ENCODE measurements around the gene ATP6V1B1.

ATP6V1B1 gene

DNA sequence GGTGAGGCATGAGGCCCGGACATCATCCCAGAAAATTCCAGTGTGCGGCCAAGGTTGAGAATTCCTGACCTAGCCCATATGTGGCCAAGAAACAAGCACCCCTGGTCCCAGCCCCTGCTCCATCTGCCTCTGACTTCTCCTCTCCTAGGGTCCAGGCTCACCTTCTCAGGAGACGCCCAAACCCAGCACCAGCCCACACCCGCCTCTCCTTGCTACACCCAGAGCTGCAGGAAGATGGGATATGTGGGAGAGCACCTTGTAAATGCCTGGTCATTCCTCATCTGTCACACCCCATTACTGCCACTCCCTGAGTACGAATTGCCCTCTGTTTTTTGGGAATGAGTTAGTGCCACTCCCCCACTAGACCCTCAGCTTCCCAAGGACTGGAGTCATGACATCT, 7.3 kb upstream of the ATP6V1B1 start:
- Histone ChIP-seq H3K27ac (ENCODE audit: low read length) (no peak overlapping the region), H3K4me3 (ENCODE audit: low read length in 2 of 2) (no peak overlapping the region), H3K9me3 (ENCODE audit: control insufficient read depth in 2 of 2, low read length in 2 of 2) (no peaks in the 10 kb centered on the region), H3K4me1 (ENCODE audit: control insufficient read depth, insufficient read depth, low read length) (no peaks in the 10 kb centered on the region), H3K36me3 (ENCODE audit: control insufficient read depth in 2 of 2, insufficient read depth in 2 of 2, low read length in 2 of 2) (no peaks in the 10 kb centered on the region), H3K9ac (ENCODE audit: low read length in 2 of 2) (no peak overlapping the region), H3K27me3 (ENCODE audit: control insufficient read depth in 1 of 2, insufficient read depth in 2 of 2, low read length in 2 of 2) (peaks cover 5 to 19% of the 10 kb centered on the region in 2 donors)

- Histone ChIP-seq H3K27me3 (ENCODE audit: control insufficient read depth in 1 of 2, insufficient read depth in 2 of 2, low read length in 2 of 2) (peaks cover 5 to 29% of the 10 kb centered on the region in 2 donors), H3K4me3 (ENCODE audit: low read length in 2 of 2) (no peak overlapping the region), H3K36me3 (ENCODE audit: control insufficient read depth in 2 of 2, insufficient read depth in 2 of 2, low read length in 2 of 2) (no peaks in the 10 kb centered on the region), H3K9me3 (ENCODE audit: control insufficient read depth in 2 of 2, low read length in 2 of 2) (no peaks in the 10 kb centered on the region), H3K27ac (ENCODE audit: low read length) (no peak overlapping the region), H3K9ac (ENCODE audit: low read length in 2 of 2) (no peak overlapping the region), H3K4me1 (ENCODE audit: control insufficient read depth, insufficient read depth, low read length) (no peaks in the 10 kb centered on the region)
Measured at GRCh38 chr2:70930371-70931329, 5.0 kb upstream of the ATP6V1B1 start.

- H3K4me1 ChIP-seq (ENCODE audit: control insufficient read depth, insufficient read depth, low read length), result no peaks in the 10 kb centered on the region
- H3K9me3 ChIP-seq (ENCODE audit: control insufficient read depth in 2 of 2, low read length in 2 of 2), result no peaks in the 10 kb centered on the region
- peaks cover 5 to 32% of the 10 kb centered on the region in 2 donors for H3K27me3 ChIP-seq (ENCODE audit: control insufficient read depth in 1 of 2, insufficient read depth in 2 of 2, low read length in 2 of 2)
- H3K9ac ChIP-seq (ENCODE audit: low read length in 2 of 2), result no peak overlapping the region
- H3K4me3 ChIP-seq (ENCODE audit: low read length in 2 of 2), result no peak overlapping the region
- H3K36me3 ChIP-seq (ENCODE audit: control insufficient read depth in 2 of 2, insufficient read depth in 2 of 2, low read length in 2 of 2), result no peaks in the 10 kb centered on the region
- no peak overlapping the region for H3K27ac ChIP-seq (ENCODE audit: low read length)
Measured at GRCh38 chr2:70931376-70932000, 4.2 kb upstream of the ATP6V1B1 start.

DNA sequence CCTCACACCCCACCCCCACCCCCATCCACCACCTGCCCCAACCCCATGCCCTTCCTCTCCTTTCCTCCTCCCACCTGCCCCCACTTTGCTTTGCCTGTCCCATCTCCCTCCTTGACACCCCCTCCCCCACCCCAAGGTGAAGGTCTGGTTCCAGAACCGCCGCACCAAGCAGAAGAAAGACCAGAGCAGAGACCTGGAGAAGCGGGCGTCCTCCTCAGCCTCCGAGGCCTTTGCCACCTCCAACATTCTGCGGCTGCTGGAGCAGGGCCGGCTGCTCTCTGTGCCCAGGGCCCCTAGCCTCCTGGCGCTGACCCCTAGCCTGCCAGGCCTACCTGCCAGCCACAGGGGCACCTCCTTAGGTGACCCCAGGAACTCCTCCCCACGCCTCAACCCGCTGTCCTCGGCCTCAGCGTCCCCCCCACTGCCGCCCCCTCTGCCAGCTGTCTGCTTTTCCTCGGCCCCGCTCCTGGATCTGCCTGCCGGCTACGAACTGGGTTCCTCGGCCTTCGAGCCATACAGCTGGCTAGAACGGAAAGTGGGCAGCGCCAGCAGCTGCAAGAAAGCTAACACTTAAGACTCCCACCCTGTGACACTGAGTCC, 3.0 kb upstream of the ATP6V1B1 start:
- Histone ChIP-seq H3K4me3 (ENCODE audit: low read length in 2 of 2) (no peak overlapping the region), H3K9me3 (ENCODE audit: control insufficient read depth in 2 of 2, low read length in 2 of 2) (no peaks in the 10 kb centered on the region), H3K4me1 (ENCODE audit: control insufficient read depth, insufficient read depth, low read length) (no peaks in the 10 kb centered on the region), H3K27ac (ENCODE audit: low read length) (no peak overlapping the region), H3K36me3 (ENCODE audit: control insufficient read depth in 2 of 2, insufficient read depth in 2 of 2, low read length in 2 of 2) (no peaks in the 10 kb centered on the region), H3K9ac (ENCODE audit: low read length in 2 of 2) (no peak overlapping the region), H3K27me3 (ENCODE audit: control insufficient read depth in 1 of 2, insufficient read depth in 2 of 2, low read length in 2 of 2) (peaks cover 6 to 30% of the 10 kb centered on the region in 2 donors)

DNA sequence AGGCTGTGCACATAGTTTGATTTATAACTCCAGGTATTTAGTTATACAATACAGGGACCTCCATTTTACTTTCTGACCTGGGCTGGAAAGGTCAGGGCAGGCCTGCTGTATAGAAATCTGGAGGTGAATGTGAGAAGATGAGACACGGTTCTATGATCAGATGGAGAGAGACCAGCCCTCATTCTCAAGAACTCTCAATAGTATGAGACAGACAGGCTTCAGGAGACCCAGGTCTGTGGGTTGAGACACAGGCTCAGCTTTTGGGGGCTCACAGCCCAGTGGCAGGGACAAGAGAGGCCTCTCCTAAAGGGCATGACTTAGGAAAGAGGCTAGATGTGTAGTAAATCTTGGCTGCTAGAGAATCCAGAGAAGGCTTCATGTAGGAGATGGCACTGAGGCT, 719 bp upstream of the ATP6V1B1 start:
- no peaks in the 10 kb centered on the region for H3K4me1 ChIP-seq (ENCODE audit: control insufficient read depth, insufficient read depth, low read length)
- no peaks in the 10 kb centered on the region for H3K36me3 ChIP-seq (ENCODE audit: control insufficient read depth in 2 of 2, insufficient read depth in 2 of 2, low read length in 2 of 2)
- peaks cover 10 to 41% of the 10 kb centered on the region in 2 donors for H3K27me3 ChIP-seq (ENCODE audit: control insufficient read depth in 1 of 2, insufficient read depth in 2 of 2, low read length in 2 of 2)
- no peak overlapping the region for H3K9ac ChIP-seq (ENCODE audit: low read length in 2 of 2)
- H3K4me3 ChIP-seq (ENCODE audit: low read length in 2 of 2), result no peak overlapping the region
- H3K9me3 ChIP-seq (ENCODE audit: control insufficient read depth in 2 of 2, low read length in 2 of 2), result no peaks in the 10 kb centered on the region
- no peak overlapping the region for H3K27ac ChIP-seq (ENCODE audit: low read length)

- Histone ChIP-seq H3K4me3 (ENCODE audit: low read length in 2 of 2) (no peak overlapping the region), H3K9ac (ENCODE audit: low read length in 2 of 2) (no peak overlapping the region), H3K9me3 (ENCODE audit: control insufficient read depth in 2 of 2, low read length in 2 of 2) (no peaks in the 10 kb centered on the region), H3K36me3 (ENCODE audit: control insufficient read depth in 2 of 2, insufficient read depth in 2 of 2, low read length in 2 of 2) (no peaks in the 10 kb centered on the region), H3K4me1 (ENCODE audit: control insufficient read depth, insufficient read depth, low read length) (no peaks in the 10 kb centered on the region), H3K27ac (ENCODE audit: low read length) (no peak overlapping the region), H3K27me3 (ENCODE audit: control insufficient read depth in 1 of 2, insufficient read depth in 2 of 2, low read length in 2 of 2) (peaks cover 10 to 38% of the 10 kb centered on the region in 2 donors)
Measured at GRCh38 chr2:70936165-70936978, 672 bp downstream of the ATP6V1B1 start.

DNA sequence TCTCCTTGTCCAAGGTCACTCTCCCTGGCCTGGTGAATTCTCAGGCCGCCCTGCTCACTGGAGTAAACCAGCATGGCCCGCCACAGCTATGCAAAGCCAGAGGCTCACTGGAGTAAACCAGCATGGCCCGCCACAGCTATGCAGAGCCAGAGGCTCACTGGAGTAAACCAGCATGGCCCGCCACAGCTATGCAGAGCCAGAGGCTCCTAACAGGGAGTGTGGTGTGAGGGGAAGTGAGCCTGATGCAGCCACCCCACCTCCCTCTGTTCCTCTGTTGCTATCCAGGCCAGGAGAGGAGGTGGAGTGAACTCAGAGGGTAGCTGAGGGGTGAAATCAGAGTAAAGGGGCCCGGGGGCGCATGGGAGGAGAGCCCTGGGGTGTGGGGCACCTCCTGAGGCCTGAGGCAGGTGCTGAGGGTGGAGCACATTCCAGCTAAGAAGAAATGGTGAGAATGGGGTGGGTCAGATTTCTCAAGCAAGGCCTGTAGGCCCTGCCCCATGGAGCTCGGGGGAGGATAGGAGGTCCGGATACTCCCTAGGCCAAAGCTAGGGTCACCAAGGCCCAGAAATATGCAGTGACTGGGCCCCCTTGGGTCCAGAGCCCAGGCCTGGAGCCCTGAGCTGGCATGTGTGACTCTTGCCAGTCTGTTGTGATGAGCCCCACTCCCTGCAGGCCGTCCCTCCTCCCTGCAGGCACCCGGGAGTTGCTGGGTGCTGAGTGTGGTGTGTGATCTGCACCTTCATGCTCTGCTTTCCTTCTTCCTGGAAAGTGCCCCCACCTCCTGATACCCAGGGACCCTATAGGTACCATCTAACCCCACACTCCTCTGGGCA, 1.5 kb downstream of the ATP6V1B1 start:
- H3K36me3 ChIP-seq (ENCODE audit: control insufficient read depth in 2 of 2, insufficient read depth in 2 of 2, low read length in 2 of 2), result no peaks in the 10 kb centered on the region
- no peaks in the 10 kb centered on the region for H3K9me3 ChIP-seq (ENCODE audit: control insufficient read depth in 2 of 2, low read length in 2 of 2)
- no peaks in the 10 kb centered on the region for H3K4me1 ChIP-seq (ENCODE audit: control insufficient read depth, insufficient read depth, low read length)
- H3K9ac ChIP-seq (ENCODE audit: low read length in 2 of 2), result no peak overlapping the region
- H3K4me3 ChIP-seq (ENCODE audit: low read length in 2 of 2), result no peak overlapping the region
- no peak overlapping the region for H3K27ac ChIP-seq (ENCODE audit: low read length)
- peaks cover 5 to 33% of the 10 kb centered on the region in 2 donors for H3K27me3 ChIP-seq (ENCODE audit: control insufficient read depth in 1 of 2, insufficient read depth in 2 of 2, low read length in 2 of 2)

GRCh38 chr2:70937866-70938585, 2.3 kb downstream of the ATP6V1B1 start:
- no peak overlapping the region for H3K27ac ChIP-seq (ENCODE audit: low read length)
- peaks cover 5 to 33% of the 10 kb centered on the region in 2 donors for H3K27me3 ChIP-seq (ENCODE audit: control insufficient read depth in 1 of 2, insufficient read depth in 2 of 2, low read length in 2 of 2)
- H3K9me3 ChIP-seq (ENCODE audit: control insufficient read depth in 2 of 2, low read length in 2 of 2), result no peaks in the 10 kb centered on the region
- no peak overlapping the region for H3K4me3 ChIP-seq (ENCODE audit: low read length in 2 of 2)
- H3K4me1 ChIP-seq (ENCODE audit: control insufficient read depth, insufficient read depth, low read length), result no peaks in the 10 kb centered on the region
- no peak overlapping the region for H3K9ac ChIP-seq (ENCODE audit: low read length in 2 of 2)
- H3K36me3 ChIP-seq (ENCODE audit: control insufficient read depth in 2 of 2, insufficient read depth in 2 of 2, low read length in 2 of 2), result no peaks in the 10 kb centered on the region

GRCh38 chr2:70938586-70938950, 2.9 kb downstream of the ATP6V1B1 start:
- no peak overlapping the region for H3K9ac ChIP-seq (ENCODE audit: low read length in 2 of 2)
- H3K36me3 ChIP-seq (ENCODE audit: control insufficient read depth in 2 of 2, insufficient read depth in 2 of 2, low read length in 2 of 2), result no peaks in the 10 kb centered on the region
- no peak overlapping the region for H3K4me3 ChIP-seq (ENCODE audit: low read length in 2 of 2)
- peaks cover 5 to 29% of the 10 kb centered on the region in 2 donors for H3K27me3 ChIP-seq (ENCODE audit: control insufficient read depth in 1 of 2, insufficient read depth in 2 of 2, low read length in 2 of 2)
- H3K27ac ChIP-seq (ENCODE audit: low read length), result no peak overlapping the region
- no peaks in the 10 kb centered on the region for H3K9me3 ChIP-seq (ENCODE audit: control insufficient read depth in 2 of 2, low read length in 2 of 2)
- H3K4me1 ChIP-seq (ENCODE audit: control insufficient read depth, insufficient read depth, low read length), result no peaks in the 10 kb centered on the region
